Measurements from ENCODE around the gene GABRA5. TPM values are rescaled to one million over a fixed set of nuclear protein-coding genes. Genes with fewer than 3 reads are reported as not detected.

The GABRA5 gene
- total and polyA plus RNA-seq, 2 donors from 2014 or later: not detected

DNA sequence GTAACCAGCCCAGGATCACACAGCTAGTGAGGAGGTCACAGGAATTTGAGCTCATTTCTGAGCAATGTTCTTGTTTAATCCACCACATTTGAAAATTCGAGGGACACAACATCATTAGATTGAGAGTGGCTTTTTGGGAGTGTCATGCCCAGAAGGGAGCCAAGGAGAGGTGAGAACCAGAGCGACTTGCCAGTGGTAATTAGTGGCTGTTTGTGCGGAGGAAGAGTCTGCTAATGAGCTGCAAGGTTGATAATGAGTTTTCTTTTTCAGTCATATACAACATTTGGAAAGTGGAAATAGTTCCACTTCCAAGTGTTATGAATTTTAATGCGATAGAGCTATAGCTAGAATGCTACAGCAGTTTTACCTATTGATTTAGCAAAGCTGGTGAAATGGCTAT lies 19.7 kb downstream of the GABRA5 start:
- DNase-seq (no peak), FAIRE-seq (no peak)
- Histone ChIP-seq H3K27ac (ENCODE audit: low read depth in 2 of 2, low read length in 2 of 2) (no peak overlapping the region), H3K36me3 (ENCODE audit: control insufficient read depth in 2 of 3, insufficient read depth in 3 of 3, low read length in 3 of 3) (no peaks in the 10 kb centered on the region), H3K4me1 (ENCODE audit: control insufficient read depth in 2 of 3, insufficient read depth in 2 of 3, low read depth in 1 of 3, low read length in 3 of 3) (peaks cover 0 to 2% (median 0%) of the 10 kb centered on the region in 3 donors), H3K4me3 (ENCODE audit: low read length in 3 of 3) (no peak overlapping the region), H3K9me3 (ENCODE audit: control insufficient read depth in 2 of 3, insufficient read depth in 1 of 3, low read length in 3 of 3) (no peaks in the 10 kb centered on the region), H3K27me3 (ENCODE audit: control insufficient read depth, insufficient read depth, low read length) (no peaks in the 10 kb centered on the region), H3K9ac (ENCODE audit: low read length in 3 of 3) (no peak overlapping the region)
- TF ChIP-seq, protein P1, sequence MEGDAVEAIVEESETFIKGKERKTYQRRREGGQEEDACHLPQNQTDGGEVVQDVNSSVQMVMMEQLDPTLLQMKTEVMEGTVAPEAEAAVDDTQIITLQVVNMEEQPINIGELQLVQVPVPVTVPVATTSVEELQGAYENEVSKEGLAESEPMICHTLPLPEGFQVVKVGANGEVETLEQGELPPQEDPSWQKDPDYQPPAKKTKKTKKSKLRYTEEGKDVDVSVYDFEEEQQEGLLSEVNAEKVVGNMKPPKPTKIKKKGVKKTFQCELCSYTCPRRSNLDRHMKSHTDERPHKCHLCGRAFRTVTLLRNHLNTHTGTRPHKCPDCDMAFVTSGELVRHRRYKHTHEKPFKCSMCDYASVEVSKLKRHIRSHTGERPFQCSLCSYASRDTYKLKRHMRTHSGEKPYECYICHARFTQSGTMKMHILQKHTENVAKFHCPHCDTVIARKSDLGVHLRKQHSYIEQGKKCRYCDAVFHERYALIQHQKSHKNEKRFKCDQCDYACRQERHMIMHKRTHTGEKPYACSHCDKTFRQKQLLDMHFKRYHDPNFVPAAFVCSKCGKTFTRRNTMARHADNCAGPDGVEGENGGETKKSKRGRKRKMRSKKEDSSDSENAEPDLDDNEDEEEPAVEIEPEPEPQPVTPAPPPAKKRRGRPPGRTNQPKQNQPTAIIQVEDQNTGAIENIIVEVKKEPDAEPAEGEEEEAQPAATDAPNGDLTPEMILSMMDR (IDR thresholded peaks at IDR 0.05; ENCODE audit: borderline replicate concordance, extremely low read depth, insufficient read depth): no peak
- intact Hi-C loops (cut with DNase I): no loop called here

DNA sequence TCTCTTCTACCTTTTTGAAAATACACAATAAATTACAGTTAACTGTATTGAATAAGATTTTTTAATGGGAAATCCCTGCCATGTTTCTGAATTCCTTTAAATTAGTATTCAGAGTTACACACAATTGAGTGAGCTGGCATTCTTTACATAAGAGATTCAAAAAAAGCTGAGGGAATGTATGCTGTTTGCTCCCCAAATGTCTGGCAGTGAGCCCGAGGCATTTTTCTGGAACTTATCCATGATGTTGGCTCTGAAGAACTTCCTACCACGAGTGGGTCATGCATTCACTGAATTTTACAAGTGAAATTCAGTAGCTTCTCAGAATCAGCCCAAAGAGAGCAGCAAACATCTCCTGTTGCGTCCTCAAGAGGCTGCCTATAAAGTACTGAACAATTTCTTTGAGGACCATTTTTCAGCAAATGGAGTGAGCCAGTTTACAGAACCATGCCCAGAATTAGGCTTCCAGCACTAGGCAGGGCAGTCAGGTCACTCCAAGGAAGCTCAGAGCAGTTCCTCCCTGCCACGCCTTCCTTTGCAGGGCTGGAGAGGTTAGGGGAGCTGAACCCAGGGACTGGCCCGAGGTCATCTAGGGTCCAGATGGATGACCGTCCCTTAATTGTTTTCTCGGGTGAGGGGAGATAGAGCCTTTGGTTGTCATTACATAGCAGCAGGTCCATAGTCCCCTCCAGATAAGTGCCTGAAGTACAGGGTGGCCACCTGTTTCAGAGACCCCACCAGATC lies 21.2 kb downstream of the GABRA5 start:
- Histone ChIP-seq H3K4me1 (ENCODE audit: control insufficient read depth in 2 of 3, insufficient read depth in 2 of 3, low read depth in 1 of 3, low read length in 3 of 3) (peaks cover 0 to 5% (median 0%) of the 10 kb centered on the region in 3 donors), H3K36me3 (ENCODE audit: control insufficient read depth in 2 of 3, insufficient read depth in 3 of 3, low read length in 3 of 3) (no peaks in the 10 kb centered on the region), H3K27ac (ENCODE audit: low read depth in 2 of 2, low read length in 2 of 2) (no peak overlapping the region), H3K27me3 (ENCODE audit: control insufficient read depth, insufficient read depth, low read length) (peaks cover 3% of the 10 kb centered on the region), H3K4me3 (ENCODE audit: low read length in 3 of 3) (no peak overlapping the region), H3K9ac (ENCODE audit: low read length in 3 of 3) (no peak overlapping the region), H3K9me3 (ENCODE audit: control insufficient read depth in 2 of 3, insufficient read depth in 1 of 3, low read length in 3 of 3) (no peaks in the 10 kb centered on the region)
- FAIRE-seq (no peak), DNase-seq (no peak)
- TF ChIP-seq, protein P1 (IDR thresholded peaks at IDR 0.05; ENCODE audit: borderline replicate concordance, extremely low read depth, insufficient read depth): no peak
- intact Hi-C loops (cut with DNase I): no loop called here

DNA sequence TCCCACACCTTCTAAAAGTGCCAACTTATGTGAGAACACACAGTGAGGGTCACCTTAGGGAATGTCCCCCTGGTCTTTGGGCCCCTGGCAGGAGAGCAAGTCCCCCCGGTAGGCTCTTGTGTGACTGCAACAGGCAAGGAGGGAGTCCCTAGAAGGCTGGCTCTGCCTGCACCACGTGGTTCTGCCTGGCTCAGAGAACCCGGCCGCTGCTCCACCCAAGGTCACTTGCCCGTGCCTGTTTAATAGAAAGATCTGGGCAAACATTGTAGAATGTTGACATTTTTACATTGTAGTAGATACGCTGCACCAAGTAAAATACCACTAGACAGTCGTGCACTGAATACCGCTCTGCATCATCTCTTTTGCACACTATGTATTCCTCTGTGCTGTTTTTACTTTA lies 21.9 kb downstream of the GABRA5 start:
- Histone ChIP-seq H3K36me3 (ENCODE audit: control insufficient read depth in 2 of 3, insufficient read depth in 3 of 3, low read length in 3 of 3) (no peaks in the 10 kb centered on the region), H3K27ac (ENCODE audit: low read depth in 2 of 2, low read length in 2 of 2) (no peak overlapping the region), H3K4me3 (ENCODE audit: low read length in 3 of 3) (peak overlapping the region in 1 of 3 donors; percentile 14), H3K4me1 (ENCODE audit: control insufficient read depth in 2 of 3, insufficient read depth in 2 of 3, low read depth in 1 of 3, low read length in 3 of 3) (peaks cover 0 to 5% (median 0%) of the 10 kb centered on the region in 3 donors), H3K27me3 (ENCODE audit: control insufficient read depth, insufficient read depth, low read length) (peaks cover 3% of the 10 kb centered on the region), H3K9me3 (ENCODE audit: control insufficient read depth in 2 of 3, insufficient read depth in 1 of 3, low read length in 3 of 3) (no peaks in the 10 kb centered on the region), H3K9ac (ENCODE audit: low read length in 3 of 3) (no peak overlapping the region)
- DNase-seq: no peak
- FAIRE-seq: no peak
- intact Hi-C loops (cut with DNase I): no loop called here
- TF ChIP-seq, protein P1 (IDR thresholded peaks at IDR 0.05; ENCODE audit: borderline replicate concordance, extremely low read depth, insufficient read depth): no peak

Measured in kidney (tissue), 14 donors.